GM21576 (cell line): ENCODE data around the gene COG1.

Experiments used
- ATAC-seq: cut with Tn5 transposase; IDR thresholded peaks from one replicate; pipeline ENCODE4 v1.9.1; 2021; ENCODE audit warnings: mild to moderate bottlenecking, moderate library complexity; ENCODE audit not compliant: unreplicated experiment

The COG1 gene

DNA sequence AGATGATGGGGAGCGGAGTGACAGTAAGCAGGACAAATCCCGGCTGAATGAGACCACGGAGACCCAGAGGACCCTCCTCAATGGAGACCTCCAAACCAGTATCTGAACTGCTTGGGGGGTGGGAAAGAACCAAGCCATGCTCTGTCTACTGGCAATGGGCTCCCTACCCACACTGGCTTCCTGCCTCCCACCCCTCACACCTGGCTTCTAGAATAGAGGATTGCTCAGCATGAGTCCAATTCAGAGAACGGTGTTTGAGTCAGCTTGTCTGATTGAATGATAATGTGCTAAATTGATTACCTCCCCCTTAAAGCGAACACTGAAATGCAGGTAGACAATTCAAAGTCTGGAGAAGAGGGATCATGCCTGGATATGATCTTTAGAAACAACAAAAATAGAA is 22.5 kb upstream of the COG1 start:
- no peak for ATAC-seq

DNA sequence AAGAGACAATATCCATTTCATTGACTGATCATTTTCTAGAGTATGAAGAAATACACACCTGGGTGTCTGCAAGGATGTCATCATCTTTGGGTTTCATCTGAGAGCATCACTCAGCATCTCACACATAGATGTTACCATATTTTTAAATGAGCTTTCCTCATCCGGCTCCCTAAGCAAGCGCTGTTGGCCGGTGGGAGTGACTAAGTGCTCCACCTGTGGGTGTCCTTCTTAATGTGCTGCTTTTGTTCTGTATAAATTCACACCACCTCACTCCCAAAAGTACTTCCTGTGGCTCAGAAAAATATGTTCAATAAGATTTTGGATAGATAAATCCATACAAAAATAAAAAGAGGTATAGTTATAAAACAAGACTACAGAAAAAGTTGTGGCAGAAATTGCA is 20.6 kb upstream of the COG1 start:
- ATAC-seq, result no peak

DNA sequence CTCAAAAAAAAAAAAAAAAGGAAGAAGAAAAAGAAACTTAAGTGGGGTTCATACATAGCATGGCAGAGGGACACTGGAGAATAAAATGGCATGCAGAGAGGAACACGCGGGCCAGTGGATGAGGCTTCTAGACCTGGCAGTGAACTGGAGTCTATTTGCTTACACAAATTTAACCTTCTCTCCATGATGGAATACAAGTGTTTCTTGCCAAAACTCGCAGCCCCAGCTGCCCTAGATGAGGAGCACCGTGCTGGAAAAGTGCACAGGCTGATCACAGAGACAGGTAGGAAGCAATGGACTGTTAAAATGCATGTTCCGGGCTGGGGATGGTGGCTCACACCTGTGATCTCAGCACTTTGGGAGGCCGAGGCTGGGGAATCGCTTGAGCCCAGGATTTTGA is 18.7 kb upstream of the COG1 start:
- ATAC-seq, result no peak

DNA sequence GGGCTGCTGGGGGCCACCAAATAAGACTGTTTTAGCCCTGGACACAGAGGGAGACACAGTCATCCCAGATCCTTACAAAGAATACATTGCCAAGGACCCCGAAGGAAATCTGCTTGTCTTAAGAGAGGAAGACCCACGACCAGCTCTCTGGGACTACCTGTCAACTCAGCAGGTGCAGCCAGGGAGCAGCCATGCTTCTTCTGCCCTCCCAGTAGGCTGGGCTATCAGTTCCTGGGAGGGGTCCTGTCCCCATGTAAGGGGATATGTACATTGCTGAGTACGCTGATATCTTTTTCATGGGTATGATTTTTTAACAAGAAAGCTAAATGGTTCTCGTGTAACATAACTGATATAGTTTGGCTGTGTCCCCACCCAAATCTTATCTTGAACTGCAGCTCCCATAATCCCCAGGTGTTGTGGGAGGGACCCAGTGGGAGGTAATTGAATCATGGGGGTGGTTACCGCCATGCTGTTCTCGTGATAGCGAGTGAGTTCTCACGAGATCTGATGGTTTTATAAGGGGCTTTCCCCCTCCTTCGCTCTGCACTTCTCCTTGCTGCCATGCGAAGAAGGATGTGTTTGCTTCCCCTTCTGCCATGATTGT is 16.8 kb upstream of the COG1 start:
- ATAC-seq, result no peak

DNA sequence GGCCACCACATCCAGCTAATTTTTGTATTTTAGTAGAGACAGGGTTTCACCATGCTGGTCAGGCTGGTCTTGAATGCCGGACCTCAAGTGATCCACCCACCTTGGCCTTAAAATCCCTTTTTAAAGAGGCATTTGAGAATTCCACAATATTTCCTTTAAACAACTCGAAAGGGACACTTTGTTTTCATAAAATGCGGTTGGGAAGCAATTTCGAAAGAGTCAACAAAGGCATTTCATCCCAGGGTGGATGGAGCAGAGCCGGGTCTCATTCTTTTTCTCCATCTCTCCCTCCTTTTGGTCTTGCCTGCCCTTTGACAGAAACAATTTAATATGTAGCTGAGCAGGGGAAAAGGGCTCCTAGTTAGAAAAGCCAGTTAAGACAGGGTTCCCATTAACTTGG is 13.5 kb upstream of the COG1 start:
- no peak for ATAC-seq

DNA sequence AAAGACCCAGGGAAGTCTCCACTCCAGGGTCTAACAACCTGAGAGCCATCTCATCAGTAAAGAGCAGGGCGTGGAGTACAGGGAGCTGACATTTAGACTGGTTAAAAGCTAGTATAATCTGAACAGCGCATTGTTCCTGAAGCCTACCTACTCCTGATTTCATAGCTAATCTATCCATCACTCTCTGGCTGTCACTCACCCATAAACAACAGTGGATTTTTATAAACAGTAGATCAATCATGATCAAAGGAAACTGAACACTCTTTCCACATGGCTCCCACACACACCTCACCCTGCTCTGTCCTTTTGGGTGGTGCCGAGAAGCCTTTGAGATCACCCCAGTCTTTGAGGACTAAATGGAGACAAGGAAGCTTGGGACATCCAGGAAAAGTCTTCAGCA is 13.0 kb upstream of the COG1 start:
- ATAC-seq, result no peak

DNA sequence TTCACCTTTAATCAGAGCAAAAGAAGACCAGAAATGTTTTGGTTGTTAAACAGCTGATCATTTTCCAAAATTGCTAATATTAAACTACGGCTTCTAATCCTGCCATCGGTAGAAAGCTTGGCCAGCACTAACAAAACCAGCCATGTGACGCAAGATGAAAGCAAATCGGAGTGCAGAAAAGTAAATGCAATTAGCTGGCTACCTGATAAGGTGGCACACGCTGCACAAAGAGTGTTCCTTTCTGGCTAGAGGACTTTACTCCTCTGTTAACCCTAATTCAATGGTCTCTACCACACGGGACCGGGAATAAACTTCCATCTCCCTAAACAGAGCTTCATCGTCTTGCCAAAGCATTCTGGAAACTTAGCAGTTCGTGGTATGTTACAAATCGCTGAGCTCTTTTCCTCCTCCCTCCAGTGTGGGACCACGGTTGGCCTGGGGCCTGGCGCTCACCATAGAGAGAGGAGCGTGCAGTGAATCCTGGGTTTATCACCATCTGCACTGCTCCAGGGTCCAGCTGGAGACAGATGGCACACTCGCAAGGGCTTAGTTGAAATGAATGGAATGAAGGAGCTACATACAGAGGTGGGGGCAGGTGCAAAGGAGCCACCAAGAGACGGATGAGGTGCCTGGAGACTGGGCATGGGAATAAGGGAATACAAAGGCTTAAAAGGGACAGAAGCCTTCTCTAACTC is 10.1 kb upstream of the COG1 start:
- ATAC-seq, result no peak

DNA sequence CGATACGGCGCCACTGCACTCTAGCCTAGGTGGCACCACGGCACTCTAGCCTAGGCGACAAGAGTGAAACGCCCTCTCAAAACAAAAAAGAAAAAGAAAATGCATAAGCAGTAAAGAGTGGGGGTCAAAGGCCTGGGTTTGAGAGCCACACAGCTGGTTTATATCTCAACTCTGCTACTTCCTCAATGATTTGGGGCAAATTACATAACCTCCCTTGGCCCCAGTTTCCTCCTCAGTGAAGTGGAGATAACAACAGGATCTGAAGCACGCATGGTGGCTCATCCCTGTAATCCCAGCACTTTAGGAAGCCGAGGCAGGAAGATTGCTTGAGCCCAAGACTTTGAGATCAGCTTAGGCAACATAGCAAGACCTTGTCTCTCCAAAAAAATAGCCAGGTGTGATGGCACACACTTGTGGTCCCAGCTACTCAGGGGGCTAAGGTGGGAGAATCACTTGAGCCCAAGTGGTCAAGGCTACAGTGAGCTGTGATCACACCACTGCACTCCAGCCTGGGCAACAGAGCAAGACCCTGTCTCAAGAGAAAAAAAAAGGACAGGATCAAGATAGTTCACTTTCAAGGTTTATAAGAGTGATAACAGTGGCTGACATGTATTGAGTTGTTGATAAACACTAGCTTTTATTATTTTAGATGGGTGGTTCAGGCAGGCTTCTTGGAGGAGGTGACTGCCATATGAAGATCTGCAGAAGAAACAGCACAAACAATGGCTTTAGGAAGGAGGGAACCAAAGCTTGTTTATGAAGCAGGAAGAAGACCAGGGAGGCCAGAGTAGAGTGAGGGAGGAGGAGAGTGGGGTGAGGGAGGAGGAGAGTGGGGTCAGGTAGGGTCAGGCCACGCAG is 8.5 kb upstream of the COG1 start:
- ATAC-seq, result no peak

DNA sequence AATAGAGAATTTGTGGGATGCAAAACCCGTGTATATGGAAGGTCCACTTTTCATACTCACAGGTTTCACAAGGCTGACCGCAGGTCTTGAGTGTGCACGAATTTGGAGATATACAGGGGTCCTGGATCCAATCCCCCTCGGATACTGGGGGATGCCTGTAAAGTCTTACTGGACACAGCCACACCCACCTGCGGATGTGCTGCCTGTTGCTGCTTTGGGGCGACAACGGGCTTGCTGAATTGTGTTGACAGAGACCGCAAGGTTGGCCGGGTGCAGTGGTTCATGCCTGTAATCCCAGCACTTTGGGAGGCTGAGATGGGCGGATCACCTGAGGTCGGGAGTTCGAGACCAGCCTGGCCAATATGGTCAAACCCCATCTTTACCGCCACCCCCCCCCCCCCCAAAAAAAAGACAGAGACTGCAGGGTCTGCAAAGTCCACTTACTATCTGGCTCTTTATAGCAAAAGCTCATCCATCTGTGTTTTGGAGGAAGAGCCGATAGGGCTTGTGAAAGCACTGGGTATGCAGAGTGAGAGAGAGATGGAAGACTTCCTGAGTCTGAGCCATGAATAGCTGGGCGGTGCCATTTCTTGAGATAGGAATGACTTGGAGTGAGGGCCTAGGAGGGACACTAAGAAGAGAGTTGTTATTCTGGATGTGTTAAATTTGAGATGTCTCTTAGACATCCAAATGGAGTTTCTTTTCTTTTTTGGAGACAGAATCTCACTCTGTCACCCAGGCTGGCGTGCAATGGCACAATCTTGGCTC is 6.4 kb upstream of the COG1 start:
- ATAC-seq, result no peak

DNA sequence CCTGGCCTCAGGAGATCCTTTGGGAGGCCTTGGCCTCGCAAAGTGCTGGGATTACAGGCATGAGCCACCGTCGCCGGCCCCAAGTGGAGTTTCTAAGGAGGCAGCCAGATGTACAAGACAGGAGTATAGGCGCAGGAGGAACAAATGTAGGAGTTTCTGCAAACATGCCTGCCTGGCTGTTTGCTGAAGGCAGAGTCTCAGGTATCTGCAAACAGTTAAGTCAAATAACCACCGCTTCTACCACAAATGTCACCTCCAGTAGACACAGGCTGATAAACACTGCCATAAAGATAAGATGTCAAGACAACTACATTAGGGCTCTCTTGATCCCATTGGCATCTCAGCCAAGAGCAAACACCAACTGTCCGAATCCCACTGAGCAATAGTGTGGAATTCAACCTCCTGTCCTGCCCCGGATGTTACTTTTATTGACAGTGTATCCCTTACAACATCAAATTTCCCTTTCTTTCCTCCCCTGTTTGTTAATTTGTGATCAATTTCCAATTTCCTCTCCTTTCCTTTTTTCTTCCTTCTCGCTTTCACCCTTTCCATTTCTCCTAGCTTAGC is 5.6 kb upstream of the COG1 start:
- no peak for ATAC-seq

DNA sequence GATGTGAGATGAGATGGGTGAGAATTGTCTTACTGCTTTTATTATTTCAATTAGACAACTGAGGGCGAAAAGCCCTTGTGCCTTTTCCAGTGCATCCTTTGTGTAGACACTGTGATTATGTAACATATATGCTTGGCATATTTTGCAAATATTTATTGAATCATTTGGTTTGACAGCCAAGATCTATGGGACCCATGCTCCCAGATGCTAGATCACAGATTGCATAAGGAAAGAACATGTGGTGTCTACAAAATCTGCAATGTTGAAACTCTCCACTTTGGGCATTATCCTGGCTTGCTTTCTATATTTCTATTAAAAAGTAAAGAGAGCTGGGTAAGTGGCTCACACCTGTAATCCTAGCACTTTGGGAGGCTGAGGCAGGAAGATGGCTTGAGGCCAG is 4.8 kb upstream of the COG1 start:
- no peak for ATAC-seq

DNA sequence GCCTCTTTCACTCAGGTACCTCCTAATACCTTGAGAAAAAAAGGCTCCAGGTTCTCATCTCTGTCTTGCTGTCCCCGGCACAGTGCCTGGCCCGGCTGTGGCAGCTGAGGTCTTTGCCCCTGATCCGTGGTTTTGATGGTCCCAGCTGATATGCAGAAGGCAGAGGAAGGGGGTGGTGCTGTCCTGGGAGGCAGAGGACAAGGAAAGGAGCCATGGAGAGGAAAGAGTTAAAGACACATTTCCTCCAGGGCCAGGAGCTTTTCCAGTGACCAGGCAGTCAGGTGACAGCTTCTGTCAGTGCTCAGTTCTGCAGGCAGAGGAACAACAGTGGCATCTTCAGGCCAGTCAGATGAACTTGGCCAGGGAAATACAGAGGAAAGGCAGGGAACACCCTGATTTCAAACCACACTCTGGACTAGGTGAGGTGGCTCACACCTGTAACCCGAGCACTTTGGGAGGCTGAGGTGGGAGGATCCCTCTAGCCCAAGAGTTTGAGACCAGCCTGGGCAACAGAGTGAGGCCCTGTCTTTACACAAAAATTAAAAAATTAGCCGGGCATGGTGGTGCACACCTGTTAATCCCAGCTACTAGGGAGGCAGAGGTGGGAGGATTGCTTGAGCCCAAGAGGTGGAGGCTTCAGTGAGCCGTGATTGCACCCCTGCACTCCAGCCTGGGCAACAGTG is 3.3 kb upstream of the COG1 start:
- no peak for ATAC-seq

DNA sequence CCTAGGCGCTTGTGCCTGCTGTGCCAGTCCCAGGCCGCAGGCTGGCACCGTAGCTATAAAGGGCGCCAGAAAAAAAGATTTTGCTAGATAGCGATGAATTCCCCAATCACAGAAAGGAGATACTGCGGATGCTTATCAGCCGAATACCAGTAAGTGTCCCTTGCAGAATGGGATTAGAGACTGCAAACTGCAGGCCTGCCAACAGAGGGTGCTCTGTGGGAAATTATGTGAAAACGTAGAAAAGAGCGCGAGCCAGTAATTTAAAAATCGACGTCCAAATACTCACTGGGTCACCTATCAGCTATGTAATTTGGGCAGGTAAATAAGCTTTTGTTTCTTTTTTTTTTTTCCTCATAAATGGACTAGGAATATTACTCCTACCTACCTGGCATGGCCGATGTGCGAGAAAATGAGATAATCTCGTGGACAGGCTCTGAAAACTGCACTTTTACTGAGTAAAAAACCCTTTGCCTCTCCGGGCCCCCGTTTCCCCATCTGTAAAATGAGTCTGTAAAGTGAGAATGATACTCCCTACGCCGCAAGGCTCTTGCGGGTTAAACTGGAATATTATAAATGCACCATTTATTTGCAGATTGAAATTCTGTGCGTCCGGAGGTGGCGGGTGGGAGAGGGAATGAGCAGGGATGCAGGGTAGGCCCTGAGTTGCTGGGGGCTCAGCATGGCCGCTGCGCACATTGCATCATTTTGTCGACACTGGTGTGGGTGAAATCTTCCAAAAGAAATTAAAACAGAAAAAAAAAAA is 1.2 kb upstream of the COG1 start:
- ATAC-seq, result peak; percentile 42

DNA sequence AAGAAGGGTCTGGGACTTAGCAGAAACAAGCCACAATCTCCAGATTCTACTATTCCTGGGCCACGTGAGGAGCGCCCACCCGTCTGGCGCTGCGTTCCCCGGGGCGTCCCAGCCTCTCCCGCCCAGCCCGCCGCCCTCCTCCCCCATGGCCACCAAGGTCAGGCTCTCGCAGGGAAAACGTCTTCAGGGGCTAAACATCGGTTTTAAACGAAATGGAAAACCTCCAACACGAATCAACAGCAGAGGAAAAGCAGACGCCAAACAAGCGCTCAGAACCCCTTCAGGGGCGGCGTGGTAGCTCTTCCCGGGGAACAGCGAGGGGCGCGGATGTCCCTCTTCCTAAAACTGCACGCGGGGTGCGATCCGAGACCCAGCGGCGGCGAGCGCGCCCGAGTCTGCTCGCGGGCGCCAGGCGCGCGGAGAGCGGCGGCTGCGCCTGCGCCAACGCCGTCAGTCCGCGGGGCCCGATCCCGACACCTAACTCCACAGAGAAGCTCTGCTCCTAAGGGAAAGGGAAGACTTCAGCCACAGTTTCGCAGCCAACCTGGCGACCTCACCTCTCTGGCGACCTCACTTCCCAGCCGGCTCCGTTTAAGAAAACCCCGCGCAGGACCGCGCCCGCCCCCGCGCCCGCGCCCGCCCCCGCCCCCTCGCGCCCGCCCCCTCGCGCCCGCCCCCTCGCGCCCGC is 505 bp upstream of the COG1 start:
- ATAC-seq, result peak; percentile 59

DNA sequence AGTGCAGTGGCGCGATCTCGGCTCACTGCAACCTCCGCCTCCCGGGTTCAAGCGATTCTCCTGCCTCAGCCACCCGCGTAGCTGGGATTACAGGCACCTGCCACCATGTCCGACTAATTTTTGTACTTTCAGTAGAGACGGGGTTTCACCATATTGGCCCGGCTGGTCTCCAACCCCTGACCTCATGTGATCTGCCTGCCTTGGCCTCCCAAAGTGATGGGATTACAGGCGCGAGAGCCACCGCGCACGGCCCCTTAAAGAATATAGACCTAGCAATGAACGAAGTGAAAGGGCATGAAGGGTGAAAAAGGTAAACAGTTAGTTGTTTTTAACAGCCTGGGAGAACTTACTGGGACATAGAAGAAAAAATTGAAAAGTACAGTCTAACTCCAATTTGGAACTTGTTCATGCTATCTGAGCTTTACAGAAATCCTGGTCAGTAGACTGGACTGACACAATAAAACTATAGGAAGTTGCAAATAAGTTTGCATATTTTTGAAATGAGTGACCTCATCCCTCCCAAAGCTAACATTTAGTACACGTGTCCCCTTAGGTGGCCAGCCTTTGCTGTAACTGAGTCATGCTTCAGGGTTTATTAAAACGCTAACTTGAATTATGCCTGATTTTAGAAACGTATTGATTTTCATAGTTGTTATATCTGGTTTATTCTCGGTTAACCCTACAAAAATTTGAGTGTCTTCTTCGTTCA is 1.8 kb downstream of the COG1 start:
- ATAC-seq, result no peak

DNA sequence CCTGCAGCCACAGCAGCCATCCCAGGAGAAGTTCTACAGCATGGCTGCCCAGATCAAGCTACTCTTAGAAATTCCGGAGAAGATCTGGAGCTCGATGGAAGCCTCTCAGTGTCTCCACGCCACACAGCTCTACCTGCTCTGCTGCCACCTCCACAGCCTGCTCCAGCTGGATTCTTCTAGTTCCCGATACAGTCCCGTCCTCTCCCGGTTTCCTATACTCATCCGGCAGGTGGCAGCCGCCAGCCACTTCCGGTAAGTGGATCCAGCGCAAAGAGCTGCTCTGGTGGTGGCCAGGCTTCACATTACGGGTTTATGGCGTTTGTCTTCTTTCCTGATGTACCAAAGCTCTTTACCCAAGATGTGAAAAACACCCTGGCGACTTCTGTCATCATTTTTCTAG is 3.6 kb downstream of the COG1 start:
- no peak for ATAC-seq

DNA sequence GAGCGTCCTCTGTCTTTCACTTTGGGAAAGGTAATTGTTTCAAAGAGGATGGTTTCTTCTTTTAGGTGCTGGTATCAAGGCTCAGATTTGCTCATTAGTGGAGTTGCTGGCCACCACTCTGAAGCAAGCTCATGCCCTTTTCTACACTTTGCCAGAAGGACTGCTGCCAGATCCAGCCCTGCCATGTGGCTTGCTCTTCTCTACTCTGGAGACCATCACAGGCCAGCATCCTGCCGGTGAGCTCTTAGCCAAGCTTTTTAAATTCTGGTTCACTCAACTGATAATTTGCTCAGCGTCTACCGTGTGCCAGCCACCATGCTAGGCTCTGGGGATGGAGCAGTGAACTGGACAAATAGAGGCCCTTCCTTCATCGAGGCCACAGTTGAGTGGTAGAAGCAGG is 4.3 kb downstream of the COG1 start:
- ATAC-seq, result no peak

DNA sequence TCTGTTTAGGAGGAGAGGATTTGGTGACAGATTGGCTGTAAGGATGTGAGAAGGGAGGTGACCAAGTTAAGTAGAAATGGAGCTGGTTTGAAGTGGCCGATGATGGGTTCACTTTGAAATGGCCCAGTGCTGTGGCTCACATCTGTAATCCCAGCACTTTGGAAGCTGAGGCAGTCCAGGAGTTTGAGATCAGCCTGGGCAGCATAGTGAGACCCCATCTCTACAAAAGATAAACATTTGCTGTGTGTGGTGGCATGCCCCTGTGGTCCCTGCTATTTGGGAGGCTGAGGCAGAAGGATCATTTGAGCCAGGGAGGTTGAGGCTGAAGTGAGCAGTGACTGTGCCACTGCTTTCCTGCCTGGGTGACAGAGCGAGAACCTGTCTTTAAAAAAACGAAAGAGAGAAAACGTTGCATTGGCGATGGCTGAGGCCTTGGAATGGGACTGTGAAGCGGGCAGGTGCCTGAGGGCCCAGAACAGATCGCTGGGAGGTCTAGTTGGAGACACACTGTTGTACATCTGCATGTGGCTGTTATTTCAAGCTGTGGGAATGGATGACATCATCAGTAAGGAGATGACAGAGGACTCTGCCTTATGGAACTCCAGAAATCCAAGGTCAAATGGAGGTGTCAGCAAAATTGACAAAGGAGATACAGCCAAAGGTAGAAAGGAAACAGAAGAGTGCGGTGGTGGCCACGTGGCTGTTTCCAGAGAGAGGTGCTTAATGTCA is 5.5 kb downstream of the COG1 start:
- no peak for ATAC-seq
